Sigmoid colon (tissue), 4 donors: ENCODE results near the gene RPL38.

Source experiments
- EP300 ChIP-seq, 4 donors: sonication (generic); formaldehyde crosslinking; IDR thresholded peaks; one replicate each; pipeline ENCODE4 v1.6.1; 2017; ENCODE audit warnings: antibody characterized with exemption in 4 of 4
- POLR2A ChIP-seq, 2 donors: fragments of 450-650 bp; IDR thresholded peaks; one replicate each; pipeline ENCODE4 v1.6.1; 2016; ENCODE audit warnings: antibody characterized with exemption in 2 of 2, mild to moderate bottlenecking in 2 of 2, moderate library complexity in 2 of 2
- POLR2AphosphoS5 ChIP-seq, 4 donors: sonication (generic); formaldehyde crosslinking; IDR thresholded peaks; one replicate each; pipeline ENCODE4 v1.6.1; 2017; ENCODE audit warnings: antibody characterized with exemption in 4 of 4
- TF ChIP-seq, protein P1 (sequence below), 4 experiments: fragments of 450-650 bp in 3 of 4; fragments of 200-600 bp in 1 of 4; IDR thresholded peaks; one replicate each; pipeline ENCODE4 v1.5.1; 2016 to 2019; ENCODE audit warnings: antibody characterized with exemption in 4 of 4, mild to moderate bottlenecking in 3 of 4, moderate library complexity in 2 of 4

DNA sequence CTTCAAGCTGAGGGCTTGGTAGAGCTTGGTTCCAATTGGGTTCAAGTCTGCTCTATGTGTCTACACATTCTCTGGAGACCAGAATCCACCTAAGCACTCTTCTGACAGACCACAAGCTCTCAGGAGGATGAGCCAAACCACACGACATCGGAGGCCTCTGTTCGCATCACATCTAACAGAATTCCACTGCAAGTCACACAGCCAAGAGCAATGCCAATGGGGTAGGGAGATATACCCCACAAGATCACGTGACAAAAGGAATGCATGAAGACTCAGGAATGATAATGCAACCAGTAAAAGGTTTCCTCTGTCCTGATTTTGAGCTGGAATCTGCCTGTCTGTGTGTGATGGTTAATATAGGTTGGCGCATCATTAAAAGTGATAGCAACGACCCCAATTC, 46.6 kb upstream of the RPL38 start:
- TF ChIP-seq, protein P1, sequence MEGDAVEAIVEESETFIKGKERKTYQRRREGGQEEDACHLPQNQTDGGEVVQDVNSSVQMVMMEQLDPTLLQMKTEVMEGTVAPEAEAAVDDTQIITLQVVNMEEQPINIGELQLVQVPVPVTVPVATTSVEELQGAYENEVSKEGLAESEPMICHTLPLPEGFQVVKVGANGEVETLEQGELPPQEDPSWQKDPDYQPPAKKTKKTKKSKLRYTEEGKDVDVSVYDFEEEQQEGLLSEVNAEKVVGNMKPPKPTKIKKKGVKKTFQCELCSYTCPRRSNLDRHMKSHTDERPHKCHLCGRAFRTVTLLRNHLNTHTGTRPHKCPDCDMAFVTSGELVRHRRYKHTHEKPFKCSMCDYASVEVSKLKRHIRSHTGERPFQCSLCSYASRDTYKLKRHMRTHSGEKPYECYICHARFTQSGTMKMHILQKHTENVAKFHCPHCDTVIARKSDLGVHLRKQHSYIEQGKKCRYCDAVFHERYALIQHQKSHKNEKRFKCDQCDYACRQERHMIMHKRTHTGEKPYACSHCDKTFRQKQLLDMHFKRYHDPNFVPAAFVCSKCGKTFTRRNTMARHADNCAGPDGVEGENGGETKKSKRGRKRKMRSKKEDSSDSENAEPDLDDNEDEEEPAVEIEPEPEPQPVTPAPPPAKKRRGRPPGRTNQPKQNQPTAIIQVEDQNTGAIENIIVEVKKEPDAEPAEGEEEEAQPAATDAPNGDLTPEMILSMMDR (IDR thresholded peaks at IDR 0.05), result no peak
- TF ChIP-seq POLR2A (IDR thresholded peaks at IDR 0.05) (no peak), POLR2AphosphoS5 (IDR thresholded peaks at IDR 0.05) (no peak), EP300 (IDR thresholded peaks at IDR 0.05) (no peak)
